ENCODE data around the gene KRT16. TPM values are rescaled to one million over a fixed set of nuclear protein-coding genes. Genes with fewer than 3 reads are reported as not detected.
"Not testable (repeated sequence)": the region's sequence is repeated elsewhere in the genome, so short reads cannot be mapped to it uniquely, and the experiment has no call there.

The KRT16 gene
- polyA plus RNA-seq, 4 donors, result not detected

- no peak for DNase-seq (ENCODE audit: low read depth in 4 of 4, low spot score in 3 of 4)
Measured at GRCh38 chr17:41629316-41629715, 16.7 kb upstream of the KRT16 start.

- DNase-seq (ENCODE audit: low read depth in 4 of 4, low spot score in 3 of 4), result not testable (repeated sequence)
Measured at GRCh38 chr17:41628621-41629255, 16.2 kb upstream of the KRT16 start.

DNA sequence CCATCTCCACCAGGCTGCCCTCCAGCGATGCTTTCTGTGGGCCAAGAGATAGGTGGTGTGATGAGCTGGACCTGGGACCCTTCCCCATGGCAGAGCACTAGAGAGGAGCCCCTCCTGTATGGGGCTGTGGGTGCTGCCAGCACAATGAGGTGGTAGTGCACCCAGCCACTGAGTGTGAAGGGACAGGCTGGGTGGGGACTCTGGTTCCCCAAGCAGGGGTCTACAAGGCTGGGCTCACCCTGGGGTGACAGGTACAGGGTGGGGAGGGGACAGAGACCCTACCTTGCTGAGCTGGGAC lies 15.5 kb upstream of the KRT16 start:
- not testable (repeated sequence) for DNase-seq (ENCODE audit: low read depth in 4 of 4, low spot score in 3 of 4)

DNA sequence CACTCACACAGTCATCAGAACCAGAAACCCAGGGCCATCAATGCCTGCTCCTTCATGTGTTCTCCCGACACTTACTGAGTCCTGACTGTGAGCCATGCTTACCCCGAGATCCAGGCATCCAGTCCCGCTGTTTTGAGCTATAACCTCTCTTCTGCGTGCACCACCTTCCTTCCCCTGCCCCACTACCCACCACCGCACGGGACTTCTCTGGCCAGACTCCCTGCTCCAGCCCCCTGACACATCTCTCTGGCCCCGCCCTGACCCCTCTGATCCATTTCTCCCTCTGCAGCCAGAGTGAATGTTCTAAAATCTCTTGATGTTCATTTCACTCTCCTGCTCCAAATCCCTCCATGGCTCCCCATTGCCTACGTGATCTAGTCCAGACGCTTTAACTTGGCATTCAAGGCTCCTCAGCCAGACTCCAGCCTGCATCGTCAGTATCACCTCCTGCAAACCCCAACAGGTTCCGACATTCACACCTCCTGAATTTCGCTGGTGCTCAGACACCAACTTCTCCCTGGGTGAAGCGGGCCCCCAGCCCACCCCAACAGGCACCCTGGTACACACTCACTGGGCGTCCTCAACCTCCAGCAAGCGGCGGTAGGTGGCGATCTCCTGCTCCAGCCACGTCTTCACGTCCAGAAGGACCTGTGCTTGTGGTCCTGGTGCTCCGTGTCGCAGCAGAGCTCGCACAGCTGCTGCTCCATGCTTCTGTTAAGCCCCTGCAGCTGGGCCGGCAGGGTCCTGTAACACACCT lies 14.9 kb upstream of the KRT16 start:
- DNase-seq (ENCODE audit: low read depth in 4 of 4, low spot score in 3 of 4), result no peak

- not testable (repeated sequence) for DNase-seq (ENCODE audit: low read depth in 4 of 4, low spot score in 3 of 4)
Measured at GRCh38 chr17:41626914-41627295, 14.3 kb upstream of the KRT16 start.

DNA sequence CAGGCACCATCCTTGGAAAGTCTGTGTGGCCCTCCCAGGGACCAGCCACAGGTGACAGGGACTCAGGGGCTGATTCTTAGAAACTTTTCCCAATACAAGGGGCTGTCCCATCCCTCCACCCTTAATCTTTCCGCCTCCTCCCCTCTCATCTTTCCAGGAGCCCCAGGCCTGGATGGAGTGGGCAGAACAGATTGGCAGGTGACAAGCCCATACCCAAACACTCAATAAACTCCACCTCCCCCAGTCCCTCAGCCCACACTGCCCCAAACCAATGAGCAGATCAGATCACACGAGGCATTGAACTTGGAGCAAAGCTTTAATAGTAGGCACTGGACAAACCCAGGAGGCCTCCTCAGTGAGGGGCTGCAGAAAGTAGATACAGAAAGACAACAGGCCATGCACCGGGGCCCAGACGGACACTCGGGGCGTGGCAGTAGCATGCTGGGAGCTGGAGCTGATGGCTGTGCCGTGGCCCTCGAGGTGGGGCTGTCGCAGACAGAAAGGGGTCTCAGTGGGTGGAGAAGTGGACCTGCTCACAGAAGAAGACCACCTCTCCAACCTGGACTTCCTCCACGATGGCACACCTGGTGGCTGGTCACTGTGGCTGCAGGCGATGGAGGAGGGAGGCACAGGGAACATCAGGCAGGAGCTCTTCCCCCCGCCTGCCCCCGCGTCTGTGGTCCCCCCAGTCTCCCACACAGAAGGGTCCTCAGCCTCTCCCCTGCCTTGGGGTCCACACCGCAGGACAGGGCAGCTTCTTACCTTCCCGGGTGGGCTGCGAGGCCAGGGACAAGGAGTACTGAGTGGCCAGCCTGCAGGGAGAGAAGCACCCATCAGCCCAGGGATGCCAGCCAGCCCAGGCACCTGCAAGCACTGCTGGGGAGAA lies 13.7 kb upstream of the KRT16 start:
- not testable (repeated sequence) for DNase-seq (ENCODE audit: low read depth in 4 of 4, low spot score in 3 of 4)

GRCh38 chr17:41625602-41626001 lies 13.0 kb upstream of the KRT16 start:
- no peak for DNase-seq (ENCODE audit: low read depth in 4 of 4, low spot score in 3 of 4)

GRCh38 chr17:41624208-41625101 lies 11.9 kb upstream of the KRT16 start, which contains the start of gene KRT17:
Gene KRT17, minus strand, starts transcription at chr17:41624575. Its CDS starts 66 bp downstream, at chr17:41624509.
- DNase-seq (ENCODE audit: low read depth in 4 of 4, low spot score in 3 of 4), result no peak

GRCh38 chr17:41623184-41623861 lies 10.8 kb upstream of the KRT16 start:
- not testable (repeated sequence) for DNase-seq (ENCODE audit: low read depth in 4 of 4, low spot score in 3 of 4)

DNA sequence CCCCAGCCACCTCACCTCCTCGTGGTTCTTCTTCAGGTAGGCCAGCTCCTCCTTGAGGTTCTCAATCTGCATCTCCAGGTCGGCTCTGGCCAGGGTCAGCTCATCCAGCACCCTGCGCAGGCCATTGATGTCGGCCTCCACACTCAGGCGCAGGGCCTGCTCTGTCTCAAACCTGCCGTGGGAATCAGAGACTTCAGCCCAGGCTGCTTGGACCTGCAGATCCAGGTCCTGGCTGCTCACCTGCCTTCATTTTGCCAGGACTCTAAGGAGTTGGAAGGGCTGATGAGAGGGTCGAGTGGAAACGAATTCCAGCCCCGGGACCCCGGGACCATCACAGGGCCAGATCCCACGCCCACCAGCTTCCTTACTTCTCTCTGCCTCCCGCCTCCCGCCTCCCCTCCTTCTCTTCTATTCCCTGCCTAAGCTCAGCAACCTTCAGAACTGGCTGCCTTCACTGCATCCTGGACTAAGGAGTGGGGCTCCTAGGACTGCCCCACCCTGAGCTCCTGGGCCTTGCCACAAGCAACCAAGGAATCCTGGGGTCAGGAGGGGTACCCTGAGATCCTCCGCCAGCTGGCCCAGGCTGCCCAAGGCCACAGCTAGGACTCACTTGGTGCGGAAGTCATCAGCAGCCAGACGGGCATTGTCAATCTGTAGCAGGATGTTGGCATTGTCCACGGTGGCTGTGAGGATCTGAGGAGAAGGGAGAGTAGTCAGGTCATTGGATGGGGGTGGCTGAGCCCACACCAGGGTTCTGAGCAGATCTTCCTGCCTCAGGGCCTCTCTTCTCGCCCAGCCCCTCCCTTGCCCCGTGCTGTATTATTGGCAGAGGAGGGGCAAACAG lies 10.0 kb upstream of the KRT16 start:
- DNase-seq (ENCODE audit: low read depth in 4 of 4, low spot score in 3 of 4), result not testable (repeated sequence)

DNA sequence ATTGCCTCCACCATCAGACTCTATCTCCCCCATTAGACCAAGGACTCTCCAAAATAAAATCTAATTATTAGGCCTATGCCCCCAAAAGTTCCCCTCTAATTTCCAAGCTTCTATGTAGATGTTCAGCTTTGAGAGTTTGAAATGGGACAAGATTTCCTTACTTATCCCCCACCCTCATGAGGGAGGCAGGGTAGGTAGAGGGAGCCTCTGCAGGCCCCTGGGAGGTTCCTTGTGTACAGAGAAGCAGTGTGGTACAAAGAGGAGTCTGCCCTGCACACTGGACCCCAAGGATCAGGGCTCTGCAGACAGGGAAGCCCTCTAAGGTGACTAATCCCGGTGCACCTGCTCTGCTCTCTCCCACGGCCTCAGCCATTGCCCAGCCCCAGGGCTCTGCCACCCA lies 9.3 kb upstream of the KRT16 start:
- DNase-seq (ENCODE audit: low read depth in 4 of 4, low spot score in 3 of 4), result no peak

DNA sequence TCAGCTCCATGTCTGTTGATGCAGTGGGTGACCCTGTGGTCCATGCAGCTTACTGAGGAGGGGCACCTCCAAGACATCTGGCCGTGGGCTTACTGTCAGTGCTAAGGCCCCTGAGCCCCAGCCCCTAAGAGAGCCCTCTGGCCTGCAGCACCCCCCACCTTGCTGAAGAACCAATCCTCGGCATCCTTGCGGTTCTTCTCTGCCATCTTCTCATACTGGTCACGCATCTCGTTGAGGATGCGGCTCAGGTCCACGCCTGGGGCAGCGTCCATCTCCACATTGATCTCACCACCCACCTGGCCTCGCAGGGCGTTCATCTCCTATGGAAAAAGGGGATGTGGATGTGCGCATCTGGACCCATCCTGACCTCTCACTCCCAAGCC lies 8.9 kb upstream of the KRT16 start:
- DNase-seq (ENCODE audit: low read depth in 4 of 4, low spot score in 3 of 4), result not testable (repeated sequence)

DNA sequence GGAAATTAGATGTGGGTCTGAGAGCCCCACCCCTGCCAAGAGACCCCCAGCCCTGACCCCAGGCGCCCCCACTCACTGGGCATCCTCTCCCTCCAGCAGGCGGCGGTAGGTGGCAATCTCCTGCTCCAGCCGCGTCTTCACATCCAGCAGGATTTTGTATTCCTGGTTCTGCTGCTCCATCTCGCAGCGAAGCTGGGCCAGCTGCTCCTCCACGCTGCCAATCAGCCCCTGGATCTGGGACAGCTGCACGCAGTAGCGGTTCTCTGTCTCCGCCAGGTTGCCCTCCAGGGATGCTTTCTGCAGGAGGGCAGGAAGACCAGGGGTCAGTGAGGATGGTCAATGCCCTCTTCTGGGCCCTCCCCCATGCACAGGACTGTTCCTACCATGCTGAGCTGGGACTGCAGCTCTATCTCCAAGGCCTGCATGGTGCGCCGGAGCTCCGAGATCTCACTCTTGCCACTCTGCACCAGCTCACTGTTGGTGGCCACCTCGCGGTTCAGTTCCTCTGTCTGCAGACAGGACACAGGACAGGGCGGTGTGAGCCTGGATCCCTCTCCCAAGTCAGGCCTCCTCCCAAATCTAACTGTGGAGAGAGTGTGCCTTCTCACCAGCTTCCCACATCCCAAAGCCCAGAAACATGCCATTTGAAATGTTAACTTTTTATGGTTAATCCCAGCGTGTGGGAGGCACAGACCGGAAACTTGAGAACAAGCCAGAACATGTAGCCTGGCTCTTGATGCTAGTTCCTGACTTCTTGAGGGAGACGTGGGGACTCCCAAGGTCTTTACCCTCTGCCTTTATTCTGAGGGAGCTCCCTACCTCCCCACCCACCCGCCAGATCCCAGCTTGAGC lies 8.2 kb upstream of the KRT16 start:
- no peak for DNase-seq (ENCODE audit: low read depth in 4 of 4, low spot score in 3 of 4)

GRCh38 chr17:41619927-41620582 lies 7.5 kb upstream of the KRT16 start:
- not testable (repeated sequence) for DNase-seq (ENCODE audit: low read depth in 4 of 4, low spot score in 3 of 4)

GRCh38 chr17:41619036-41619926 lies 6.7 kb upstream of the KRT16 start:
- no peak for DNase-seq (ENCODE audit: low read depth in 4 of 4, low spot score in 3 of 4)

DNA sequence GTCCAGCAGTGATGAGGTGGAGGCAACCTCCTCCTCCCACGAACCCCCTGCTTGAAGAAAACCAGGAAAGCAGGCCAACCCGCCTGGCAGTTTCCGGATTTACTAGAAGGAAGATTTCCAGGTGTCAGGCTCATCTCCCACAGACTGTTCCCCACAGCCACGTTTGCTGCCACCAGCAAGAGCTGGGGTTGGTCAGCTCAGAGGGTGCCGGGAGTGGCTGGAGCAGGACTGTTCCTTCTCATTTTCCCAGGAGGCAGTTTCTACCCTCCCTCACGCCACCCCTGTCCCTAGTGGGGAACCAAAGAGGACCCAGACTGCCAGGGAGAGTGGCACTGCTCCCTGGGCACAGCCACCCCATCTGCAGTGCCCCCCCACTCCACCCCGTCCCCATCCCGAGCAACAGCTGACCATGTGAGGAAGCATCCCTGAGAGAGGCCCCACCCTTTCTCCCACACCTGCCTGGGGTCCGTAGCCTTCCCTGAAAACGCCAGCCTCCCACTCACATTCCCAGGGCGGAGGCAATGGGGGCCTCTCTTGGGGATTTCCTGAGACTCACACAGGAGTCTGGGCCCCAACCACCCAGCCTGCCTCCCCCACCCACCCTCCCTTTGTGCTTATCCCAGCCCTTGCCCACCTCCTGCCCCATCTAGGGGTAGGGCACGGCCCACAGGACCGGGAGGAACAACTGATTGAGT lies 5.9 kb upstream of the KRT16 start:
- no peak for DNase-seq (ENCODE audit: low read depth in 4 of 4, low spot score in 3 of 4)
